ENCODE data around the gene AMACR.

Gene AMACR

GRCh38 chr5:34007621-34008600 is at the start of gene AMACR:
Gene AMACR (minus strand): TSS chr5:34008050. CDS start chr5:34008019, 31 bp downstream.
- Mint-ChIP-seq H3K27ac (peak within 1 kb of the TSS; percentile 92), H3K9me3 (no peaks in the 10 kb centered on the region), H3K4me3 (peak within 1 kb of the TSS; percentile 91), H3K4me1 (peaks cover 28% of the 10 kb centered on the region), H3K36me3 (peaks cover 2% of the 10 kb centered on the region), H3K27me3 (no peaks in the 10 kb centered on the region)

- H3K9me3 Mint-ChIP-seq: no peaks in the 10 kb centered on the region
- H3K36me3 Mint-ChIP-seq: peaks cover 20% of the 10 kb centered on the region
- H3K4me1 Mint-ChIP-seq: no peaks in the 10 kb centered on the region
- H3K27ac Mint-ChIP-seq: no peak overlapping the region
- H3K4me3 Mint-ChIP-seq: no peak overlapping the region
- H3K27me3 Mint-ChIP-seq: no peaks in the 10 kb centered on the region
These were observed 49.7 kb upstream of the AMACR start for GRCh38 chr5:34057569-34057968.

GRCh38 chr5:34057118-34057517 is 49.3 kb upstream of the AMACR start:
- Mint-ChIP-seq H3K27me3 (no peaks in the 10 kb centered on the region), H3K4me1 (no peaks in the 10 kb centered on the region), H3K9me3 (no peaks in the 10 kb centered on the region), H3K27ac (no peak overlapping the region), H3K36me3 (peaks cover 17% of the 10 kb centered on the region), H3K4me3 (no peak overlapping the region)

DNA sequence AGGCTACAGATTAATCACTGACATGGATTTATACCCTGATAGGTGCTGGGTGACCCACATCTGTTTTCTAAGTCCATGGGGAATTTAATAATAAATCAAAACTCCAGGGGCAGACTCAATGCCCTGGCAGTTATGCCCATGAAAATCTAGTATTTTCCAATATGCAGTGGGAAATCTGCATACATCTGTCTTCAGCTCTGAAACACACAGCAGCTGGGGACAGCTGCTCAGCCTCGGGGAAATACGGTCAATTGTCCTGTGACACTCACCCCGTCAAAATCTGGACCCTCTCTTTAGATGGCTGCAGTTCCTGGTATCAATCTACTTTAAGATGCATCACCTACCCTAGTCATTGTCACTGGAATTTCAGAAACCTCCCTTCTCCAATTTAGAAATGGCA is 47.8 kb upstream of the AMACR start:
- Mint-ChIP-seq H3K4me1 (no peaks in the 10 kb centered on the region), H3K9me3 (no peaks in the 10 kb centered on the region), H3K27me3 (no peaks in the 10 kb centered on the region), H3K36me3 (peaks cover 20% of the 10 kb centered on the region), H3K4me3 (no peak overlapping the region), H3K27ac (no peak overlapping the region)

DNA sequence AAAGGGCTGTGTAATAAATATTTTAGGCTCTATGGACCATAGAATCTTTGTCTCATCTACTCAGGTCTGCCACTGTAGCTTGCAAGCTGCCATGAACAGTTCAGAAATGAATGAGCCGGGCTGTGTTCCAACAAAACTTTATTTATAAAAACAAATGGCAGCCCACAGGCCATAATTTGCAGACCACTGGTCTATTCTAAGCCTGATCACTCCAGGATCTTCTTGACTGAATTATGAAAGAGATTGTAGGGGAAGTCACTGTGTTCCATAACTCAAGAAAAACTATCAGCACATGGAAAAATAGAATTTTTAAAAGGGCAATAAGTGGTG is 46.5 kb upstream of the AMACR start:
- Mint-ChIP-seq H3K36me3 (peaks cover 23% of the 10 kb centered on the region), H3K4me3 (no peak overlapping the region), H3K27ac (no peak overlapping the region)

GRCh38 chr5:34053571-34054399 is 45.9 kb upstream of the AMACR start:
- no peaks in the 10 kb centered on the region for H3K27me3 Mint-ChIP-seq
- no peak overlapping the region for H3K27ac Mint-ChIP-seq
- H3K4me1 Mint-ChIP-seq: no peaks in the 10 kb centered on the region
- no peak overlapping the region for H3K4me3 Mint-ChIP-seq
- peaks cover 25% of the 10 kb centered on the region for H3K36me3 Mint-ChIP-seq
- H3K9me3 Mint-ChIP-seq: no peaks in the 10 kb centered on the region

More for the DNA sequence above, 46.5 kb upstream of the AMACR start:
- Mint-ChIP-seq H3K9me3 (no peaks in the 10 kb centered on the region), H3K27me3 (no peaks in the 10 kb centered on the region), H3K4me1 (no peaks in the 10 kb centered on the region)

DNA sequence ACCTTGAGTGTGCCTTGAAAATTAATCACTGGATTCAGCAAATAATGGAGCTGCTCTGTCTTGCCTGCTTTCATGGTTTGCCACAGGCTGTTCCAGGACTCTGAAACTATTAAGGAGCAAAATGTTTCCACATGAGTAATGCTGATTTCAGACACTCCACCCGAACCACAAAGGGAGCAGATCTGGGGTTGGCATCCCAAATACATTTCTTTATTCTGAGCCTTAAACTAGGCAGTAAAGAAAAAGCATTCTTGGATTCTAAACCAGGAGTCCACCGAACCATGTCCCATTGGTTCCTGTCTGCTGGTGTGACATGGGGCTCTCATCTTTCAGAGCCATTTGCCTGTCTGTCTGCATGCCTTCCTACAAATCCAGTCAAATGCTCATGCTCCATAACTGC is 45.3 kb upstream of the AMACR start:
- Mint-ChIP-seq H3K27ac (no peak overlapping the region), H3K4me3 (no peak overlapping the region), H3K27me3 (no peaks in the 10 kb centered on the region), H3K36me3 (peaks cover 25% of the 10 kb centered on the region), H3K4me1 (no peaks in the 10 kb centered on the region), H3K9me3 (no peaks in the 10 kb centered on the region)

DNA sequence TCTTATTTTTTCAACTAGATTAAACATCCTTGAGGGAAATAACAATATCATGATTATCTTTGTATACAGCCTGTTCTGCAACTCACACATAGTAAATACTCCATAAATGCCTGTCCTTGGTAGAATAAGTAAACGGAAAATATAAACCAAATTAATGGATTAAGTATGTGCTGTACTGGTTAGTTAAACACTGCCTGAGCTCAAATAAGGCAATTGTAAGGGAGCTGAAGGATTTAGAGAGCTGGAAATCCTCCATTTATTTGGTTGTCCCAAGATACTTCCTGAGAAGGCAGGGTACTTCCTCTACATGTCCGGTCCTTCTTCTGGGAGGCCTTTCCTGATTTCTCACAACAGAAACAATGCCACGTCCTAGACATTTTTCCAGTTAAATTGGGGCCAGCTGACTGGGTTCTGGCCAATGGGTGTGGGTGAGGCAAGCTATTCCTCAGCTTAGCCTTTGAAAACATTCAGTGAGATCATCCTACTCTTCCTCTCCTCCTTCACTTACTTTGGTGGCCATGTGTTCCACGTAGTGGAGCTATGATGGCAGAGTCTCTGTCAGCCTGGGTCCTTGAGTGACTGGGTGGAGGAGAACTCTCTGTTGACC is 43.6 kb upstream of the AMACR start:
- no peaks in the 10 kb centered on the region for H3K4me1 Mint-ChIP-seq
- no peaks in the 10 kb centered on the region for H3K9me3 Mint-ChIP-seq
- H3K4me3 Mint-ChIP-seq: no peak overlapping the region
- H3K27me3 Mint-ChIP-seq: no peaks in the 10 kb centered on the region
- peaks cover 22% of the 10 kb centered on the region for H3K36me3 Mint-ChIP-seq
- no peak overlapping the region for H3K27ac Mint-ChIP-seq

- H3K9me3 Mint-ChIP-seq: no peaks in the 10 kb centered on the region
- peaks cover 19% of the 10 kb centered on the region for H3K36me3 Mint-ChIP-seq
- H3K27me3 Mint-ChIP-seq: no peaks in the 10 kb centered on the region
- H3K4me3 Mint-ChIP-seq: no peak overlapping the region
- no peak overlapping the region for H3K27ac Mint-ChIP-seq
- no peaks in the 10 kb centered on the region for H3K4me1 Mint-ChIP-seq
These were observed 40.1 kb upstream of the AMACR start for GRCh38 chr5:34047774-34048572.

DNA sequence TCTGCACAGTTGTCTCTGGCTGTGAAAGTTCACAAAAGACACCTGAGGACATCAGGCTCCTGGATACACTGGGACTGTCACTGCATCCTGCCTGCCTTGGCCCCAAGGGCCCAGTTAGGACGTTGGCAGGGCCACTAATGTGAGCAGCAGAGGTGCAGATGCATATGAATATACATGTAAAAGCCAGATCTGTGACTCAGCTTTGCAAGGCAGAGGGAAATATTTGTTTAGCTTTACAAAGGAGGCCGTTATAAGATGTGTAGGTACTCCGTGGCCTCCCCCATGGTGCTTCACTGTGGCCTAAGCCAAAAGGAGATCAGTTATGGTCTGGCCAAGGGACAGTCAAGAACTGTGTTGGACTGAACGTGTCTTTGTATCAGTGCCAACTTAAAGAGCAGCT is 39.3 kb upstream of the AMACR start:
- Mint-ChIP-seq H3K9me3 (no peaks in the 10 kb centered on the region), H3K4me1 (no peaks in the 10 kb centered on the region), H3K27me3 (no peaks in the 10 kb centered on the region), H3K36me3 (peaks cover 18% of the 10 kb centered on the region), H3K27ac (no peak overlapping the region), H3K4me3 (no peak overlapping the region)

DNA sequence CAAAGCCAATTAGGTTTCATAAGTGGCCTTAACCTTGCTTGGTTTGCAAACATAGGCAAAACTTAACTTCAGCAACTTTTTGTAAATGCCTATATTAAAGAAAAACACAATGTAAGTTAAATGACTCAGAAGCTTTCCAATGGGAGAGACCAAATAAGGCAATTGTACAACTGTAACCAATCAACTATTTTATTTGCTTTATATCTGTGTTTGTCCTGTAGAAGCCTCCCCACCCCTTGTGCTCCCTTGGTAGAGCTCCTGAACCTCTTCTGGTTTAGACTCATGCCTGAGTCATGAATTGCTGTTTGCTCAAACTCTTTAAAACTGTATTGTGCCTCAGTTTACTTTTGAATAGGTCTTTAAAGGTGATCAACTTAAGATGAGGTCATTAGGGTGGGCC is 38.1 kb upstream of the AMACR start:
- H3K4me1 Mint-ChIP-seq: no peaks in the 10 kb centered on the region

DNA sequence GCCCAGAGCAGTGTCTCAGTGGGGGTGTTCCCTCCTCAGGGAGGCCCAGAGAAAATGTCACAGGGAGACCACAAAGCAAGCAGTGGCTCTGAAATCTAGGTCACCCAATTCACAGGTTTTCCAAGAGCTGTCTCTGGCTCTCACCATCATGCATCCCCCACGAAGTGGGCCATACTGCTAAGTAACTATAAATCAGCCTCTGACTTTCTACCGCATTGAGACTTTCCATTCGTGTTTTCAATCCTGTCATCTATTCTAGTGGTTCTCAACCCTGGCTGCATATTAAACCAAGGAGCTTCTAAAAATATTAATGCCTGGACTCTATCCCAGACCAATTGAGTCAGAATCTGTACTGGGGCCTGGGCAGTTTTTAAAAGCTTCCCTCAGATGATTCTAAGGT is 37.2 kb upstream of the AMACR start:
- Mint-ChIP-seq H3K9me3 (no peaks in the 10 kb centered on the region), H3K36me3 (peaks cover 10% of the 10 kb centered on the region), H3K4me1 (no peaks in the 10 kb centered on the region), H3K4me3 (no peak overlapping the region), H3K27me3 (no peaks in the 10 kb centered on the region), H3K27ac (no peak overlapping the region)

More for the DNA sequence above, 38.1 kb upstream of the AMACR start:
- Mint-ChIP-seq H3K4me3 (no peak overlapping the region), H3K36me3 (peaks cover 14% of the 10 kb centered on the region), H3K9me3 (no peaks in the 10 kb centered on the region), H3K27me3 (no peaks in the 10 kb centered on the region), H3K27ac (no peak overlapping the region)

DNA sequence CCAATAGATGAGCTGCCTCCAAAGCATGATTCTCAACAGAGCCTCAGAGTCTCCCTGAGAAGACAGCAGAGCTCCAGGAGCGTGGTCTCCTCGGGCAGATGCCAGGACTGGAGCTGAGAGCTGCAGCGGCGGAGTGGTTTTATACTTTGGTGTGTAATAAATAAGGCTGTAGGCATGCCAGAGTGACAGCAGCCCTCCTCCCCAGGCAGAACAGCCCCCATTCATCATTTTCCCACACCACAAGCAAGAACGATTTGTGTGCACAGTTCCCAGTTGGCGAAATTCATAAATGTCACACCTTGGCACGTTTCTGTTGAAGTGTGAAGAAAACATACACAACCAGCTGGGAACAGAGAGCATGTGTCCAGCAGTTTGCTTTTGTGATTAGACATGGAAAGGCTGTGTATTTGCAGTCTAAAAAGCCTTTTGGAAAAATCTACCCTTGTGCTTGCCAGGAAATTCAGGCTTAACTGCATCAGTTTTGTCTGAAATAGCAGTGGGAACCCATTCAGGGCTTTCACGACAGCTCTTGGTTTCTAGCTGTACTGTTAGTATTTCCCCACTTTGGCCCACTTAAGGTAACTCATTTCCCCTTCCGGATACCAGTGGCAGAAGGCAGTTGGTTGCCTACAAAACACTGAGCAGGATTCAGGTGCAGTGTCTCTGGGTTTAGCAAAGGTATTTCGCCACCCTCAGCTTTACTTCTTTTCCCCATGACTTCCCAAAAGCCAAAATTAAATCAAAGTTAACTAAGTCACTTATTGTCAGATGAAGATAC is 35.4 kb upstream of the AMACR start, which contains the start of gene C1QTNF3:
Gene C1QTNF3 (minus strand): TSS at position 115 of the 778 bp plus-strand sequence. CDS start 88 bp downstream, at position 27.
- Mint-ChIP-seq H3K36me3 (peaks cover 7% of the 10 kb centered on the region), H3K27me3 (no peaks in the 10 kb centered on the region), H3K4me1 (no peaks in the 10 kb centered on the region), H3K4me3 (no peak within 1 kb of the TSS), H3K9me3 (no peaks in the 10 kb centered on the region), H3K27ac (no peak within 1 kb of the TSS)

DNA sequence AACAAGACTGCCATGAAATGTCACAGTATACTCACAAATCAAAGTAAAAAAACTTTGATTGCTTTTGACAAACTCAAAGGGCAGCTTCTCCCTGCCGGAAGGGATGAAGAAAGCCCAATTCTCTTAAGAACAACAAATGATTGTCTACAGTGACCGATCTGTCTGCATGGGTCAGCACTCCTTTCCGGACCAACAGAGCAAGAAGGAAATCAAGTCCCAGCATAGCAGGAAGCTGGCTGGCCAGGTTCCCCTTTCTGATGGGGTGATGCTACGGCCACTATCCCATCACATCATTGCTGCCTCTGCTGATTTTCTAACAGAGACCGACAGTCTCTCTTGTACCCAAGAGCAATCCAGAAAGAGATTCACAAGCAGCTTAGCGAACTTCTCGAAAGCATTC is 34.5 kb upstream of the AMACR start:
- H3K9me3 Mint-ChIP-seq: no peaks in the 10 kb centered on the region
- H3K27me3 Mint-ChIP-seq: no peaks in the 10 kb centered on the region
- no peak overlapping the region for H3K27ac Mint-ChIP-seq
- peaks cover 7% of the 10 kb centered on the region for H3K36me3 Mint-ChIP-seq
- H3K4me3 Mint-ChIP-seq: no peak overlapping the region
- H3K4me1 Mint-ChIP-seq: no peaks in the 10 kb centered on the region
